Breast epithelium (tissue), 4 donors: ENCODE measurements around the gene MMP25. TPM values are rescaled to one million over a fixed set of nuclear protein-coding genes. Genes with fewer than 3 reads are reported as not detected.

Experiments used
- DNase-seq, 2 donors: peaks; one replicate each; pipeline ENCODE4 v3.0.0-alpha.2; 2019; ENCODE audit warnings: low spot score in 2 of 2
- H3K27ac ChIP-seq, 2 donors: fragments of 200-600 bp; sonication (generic) in 1 of 2; one replicate each; pipeline ENCODE4 v1.5.1; 2016 to 2019; ENCODE audit warnings: mild to moderate bottlenecking in 1 of 2
- H3K27me3 ChIP-seq, 2 donors: fragments of 200-600 bp; sonication (generic) in 1 of 2; one replicate each; pipeline versions ENCODE4 v1.5.1 to v1.6.0; 2017 to 2019; ENCODE audit warnings: control low read depth in 1 of 2, mild to moderate bottlenecking in 1 of 2
- H3K36me3 ChIP-seq: fragments of 200-600 bp; one replicate; pipeline ENCODE4 v1.5.1; 2019
- H3K4me1 ChIP-seq, 2 donors: fragments of 200-600 bp; sonication (generic); one replicate each; pipeline ENCODE4 v1.5.1; 2016 to 2019; ENCODE audit warnings: control low read depth in 1 of 2
- H3K4me3 ChIP-seq, 3 donors: fragments of 200-600 bp; sonication (generic); 1 replicate in 2 of 3; 2 replicates in 1 of 3; pipeline ENCODE4 v1.5.1; 2016 to 2019; ENCODE audit warnings: mild to moderate bottlenecking in 3 of 3, moderate library complexity in 2 of 3
- H3K9me3 ChIP-seq, 2 donors: fragments of 200-600 bp; sonication (generic) in 1 of 2; one replicate each; pipeline ENCODE4 v1.5.1; 2016 to 2019; ENCODE audit warnings: control low read depth in 1 of 2
- CTCF ChIP-seq, 3 donors: fragments of 450-650 bp; IDR thresholded peaks; one replicate each; pipeline ENCODE4 v1.5.1; 2016 to 2017; ENCODE audit warnings: antibody characterized with exemption in 3 of 3, mild to moderate bottlenecking in 3 of 3, moderate library complexity in 3 of 3
- POLR2A ChIP-seq: fragments of 450-650 bp; IDR thresholded peaks from one replicate; pipeline ENCODE4 v1.6.1; 2016; ENCODE audit warnings: antibody characterized with exemption, mild to moderate bottlenecking, moderate library complexity
- POLR2AphosphoS5 ChIP-seq, 3 donors: sonication (generic); formaldehyde crosslinking; IDR thresholded peaks; one replicate each; pipeline ENCODE4 v1.6.1; 2017; ENCODE audit warnings: antibody characterized with exemption in 3 of 3
- intact Hi-C: fragments of 100-400 bp; cut with DNase I; formaldehyde crosslinking; loops from one replicate; pipeline ENCODE4 v1.15.1; 2023; ENCODE audit warnings: low total_unique reads
- total RNA-seq, 3 donors: library from RNA; depleted of rRNA; stranded (reverse); fragments of >200 nt; gene quantifications; one replicate each; pipeline ENCODE4 v1.1.0, GENCODE V29; 2016

MMP25 gene
- total RNA-seq, 3 donors from 2014 or later: 0.59 to 1.1 (median 0.98) TPM

GRCh38 chr16:3013998-3014690, 32.2 kb upstream of the MMP25 start:
- Histone ChIP-seq H3K27ac (no peak overlapping the region), H3K9me3 (no peaks in the 10 kb centered on the region), H3K27me3 (peaks cover 3 to 40% of the 10 kb centered on the region in 2 donors), H3K4me1 (no peaks in the 10 kb centered on the region), H3K4me3 (no peak overlapping the region), H3K36me3 (no peaks in the 10 kb centered on the region)
- TF ChIP-seq CTCF (IDR thresholded peaks at IDR 0.05) (no peak), POLR2A (no peak), POLR2AphosphoS5 (IDR thresholded peaks at IDR 0.05) (no peak)
- intact Hi-C loops: no loop called here
- no peak for DNase-seq

- Histone ChIP-seq H3K4me3 (no peak overlapping the region), H3K27ac (no peak overlapping the region), H3K4me1 (no peaks in the 10 kb centered on the region), H3K27me3 (peaks cover 3 to 40% of the 10 kb centered on the region in 2 donors), H3K9me3 (no peaks in the 10 kb centered on the region), H3K36me3 (no peaks in the 10 kb centered on the region)
- no peak for DNase-seq
- no peak for TF ChIP-seq CTCF (IDR thresholded peaks at IDR 0.05)
- intact Hi-C loops: no loop called here
Measured at GRCh38 chr16:3014971-3015370, 31.4 kb upstream of the MMP25 start.

GRCh38 chr16:3015865-3016521, 30.4 kb upstream of the MMP25 start:
- H3K4me3 ChIP-seq: no peak overlapping the region
- H3K27ac ChIP-seq: no peak overlapping the region
- H3K27me3 ChIP-seq: peaks cover 3 to 36% of the 10 kb centered on the region in 2 donors
- TF ChIP-seq CTCF (IDR thresholded peaks at IDR 0.05): no peak
- no peak for TF ChIP-seq POLR2AphosphoS5 (IDR thresholded peaks at IDR 0.05)
- no peak for TF ChIP-seq POLR2A
- H3K4me1 ChIP-seq: no peaks in the 10 kb centered on the region
- H3K9me3 ChIP-seq: no peaks in the 10 kb centered on the region
- no peak for DNase-seq
- intact Hi-C loops: no loop called here
- H3K36me3 ChIP-seq: no peaks in the 10 kb centered on the region

GRCh38 chr16:3017344-3017743, 29.0 kb upstream of the MMP25 start:
- DNase-seq: no peak
- Histone ChIP-seq H3K4me3 (no peak overlapping the region), H3K27ac (no peak overlapping the region), H3K36me3 (no peaks in the 10 kb centered on the region), H3K27me3 (peaks cover 3 to 26% of the 10 kb centered on the region in 2 donors), H3K9me3 (no peaks in the 10 kb centered on the region), H3K4me1 (peaks cover 6 to 9% of the 10 kb centered on the region in 2 donors)
- intact Hi-C loops: no loop called here
- no peak for TF ChIP-seq CTCF (IDR thresholded peaks at IDR 0.05)
- TF ChIP-seq POLR2A: no peak
- TF ChIP-seq POLR2AphosphoS5 (IDR thresholded peaks at IDR 0.05): no peak

- intact Hi-C loops: no loop called here
- H3K4me3 ChIP-seq: no peak within 1 kb of the TSS
- no peak within 1 kb of the TSS for H3K27ac ChIP-seq
- TF ChIP-seq POLR2A: no peak
- TF ChIP-seq CTCF (IDR thresholded peaks at IDR 0.05): no peak
- no peak for TF ChIP-seq POLR2AphosphoS5 (IDR thresholded peaks at IDR 0.05)
- no peaks in the 10 kb centered on the region for H3K36me3 ChIP-seq
- no peak for DNase-seq
- H3K4me1 ChIP-seq: peaks cover 11 to 15% of the 10 kb centered on the region in 2 donors
- H3K9me3 ChIP-seq: no peaks in the 10 kb centered on the region
- peaks cover 3 to 23% of the 10 kb centered on the region in 2 donors for H3K27me3 ChIP-seq
Measured at GRCh38 chr16:3017794-3018506, 28.4 kb upstream of the MMP25 start, which contains the start of gene CLDN6. Gene CLDN6, minus strand, starts transcription at chr16:3018183. Its CDS starts 2,162 bp downstream, at chr16:3016021.
